RWPE2 (cell line): Measurements from ENCODE around the gene CYB561.

Experiments used
- ATAC-seq: fragments of 200-7000 bp; cut with Tn5 transposase; 3 replicates; pipeline ENCODE4 v1.9.1; 2021; ENCODE audit warnings: low read depth
- DNase-seq: peaks from one replicate; pipeline ENCODE4 v3.0.0-alpha.2; 2020; ENCODE audit warnings: low spot score
- H3K27ac ChIP-seq: fragments of 450-650 bp; 2 replicates; pipeline ENCODE4 v1.5.1; 2017; ENCODE audit warnings: mild to moderate bottlenecking; ENCODE audit not compliant: poor library complexity, severe bottlenecking
- H3K27me3 ChIP-seq: fragments of 250-450 bp; sonication (Bioruptor Pico); 2 replicates; pipeline ENCODE4 v1.5.1; 2021; ENCODE audit warnings: mild to moderate bottlenecking, moderate library complexity; ENCODE audit not compliant: insufficient read depth, poor library complexity, severe bottlenecking
- H3K36me3 ChIP-seq: fragments of 250-450 bp; sonication (Bioruptor Pico); 2 replicates; pipeline ENCODE4 v1.5.1; 2020; ENCODE audit warnings: low read depth, mild to moderate bottlenecking, moderate library complexity
- H3K4me1 ChIP-seq: fragments of 250-450 bp; sonication (Bioruptor Pico); 2 replicates; pipeline ENCODE4 v1.5.1; 2021; ENCODE audit warnings: mild to moderate bottlenecking, moderate library complexity; ENCODE audit not compliant: insufficient read depth, poor library complexity, severe bottlenecking
- H3K4me3 ChIP-seq: fragments of 250-450 bp; sonication (Bioruptor Pico); 2 replicates; pipeline ENCODE4 v1.5.1; 2021; ENCODE audit warnings: mild to moderate bottlenecking, moderate library complexity; ENCODE audit not compliant: severe bottlenecking
- H3K9me3 ChIP-seq: fragments of 250-450 bp; sonication (Bioruptor Pico); 2 replicates; pipeline ENCODE4 v1.5.1; 2021; ENCODE audit warnings: mild to moderate bottlenecking, moderate library complexity; ENCODE audit not compliant: severe bottlenecking
- TF ChIP-seq, protein P1 (sequence below): fragments of 450-650 bp; IDR thresholded peaks from one replicate; pipeline ENCODE4 v1.5.1; 2017; ENCODE audit warnings: mild to moderate bottlenecking, moderate library complexity; ENCODE audit not compliant: poor library complexity, severe bottlenecking

Gene CYB561

DNA sequence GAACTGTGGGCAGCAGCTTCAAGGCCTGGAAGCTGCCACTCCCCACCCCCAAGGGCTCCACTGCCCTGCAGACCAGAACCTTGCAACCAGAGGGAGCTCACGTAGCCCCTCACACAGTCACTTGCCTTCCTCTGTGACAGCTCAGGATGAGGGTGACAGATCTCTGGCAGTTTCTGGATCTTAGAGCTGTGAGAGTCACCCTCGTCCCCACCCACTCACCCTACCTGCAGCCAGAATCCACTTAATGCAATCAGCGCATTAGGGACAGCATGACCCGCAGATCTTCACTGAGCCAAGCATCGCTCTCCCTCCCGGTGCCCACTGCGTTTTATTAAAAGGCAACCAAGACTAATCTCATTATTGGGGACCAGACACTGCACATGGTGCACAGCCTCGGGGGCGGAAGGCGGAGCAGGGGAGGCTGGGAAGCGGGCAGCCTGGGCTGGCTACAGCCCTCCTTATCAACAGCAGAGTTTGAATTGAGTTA, 3.5 kb downstream of the CYB561 start:
- H3K27me3 ChIP-seq = no peaks in the 10 kb centered on the region
- ATAC-seq (no peak), DNase-seq (no peak)
- peaks cover 12% of the 10 kb centered on the region for H3K4me1 ChIP-seq
- no peaks in the 10 kb centered on the region for H3K9me3 ChIP-seq
- no peak overlapping the region for H3K4me3 ChIP-seq
- no peak overlapping the region for H3K27ac ChIP-seq
- no peaks in the 10 kb centered on the region for H3K36me3 ChIP-seq
- TF ChIP-seq, protein P1, sequence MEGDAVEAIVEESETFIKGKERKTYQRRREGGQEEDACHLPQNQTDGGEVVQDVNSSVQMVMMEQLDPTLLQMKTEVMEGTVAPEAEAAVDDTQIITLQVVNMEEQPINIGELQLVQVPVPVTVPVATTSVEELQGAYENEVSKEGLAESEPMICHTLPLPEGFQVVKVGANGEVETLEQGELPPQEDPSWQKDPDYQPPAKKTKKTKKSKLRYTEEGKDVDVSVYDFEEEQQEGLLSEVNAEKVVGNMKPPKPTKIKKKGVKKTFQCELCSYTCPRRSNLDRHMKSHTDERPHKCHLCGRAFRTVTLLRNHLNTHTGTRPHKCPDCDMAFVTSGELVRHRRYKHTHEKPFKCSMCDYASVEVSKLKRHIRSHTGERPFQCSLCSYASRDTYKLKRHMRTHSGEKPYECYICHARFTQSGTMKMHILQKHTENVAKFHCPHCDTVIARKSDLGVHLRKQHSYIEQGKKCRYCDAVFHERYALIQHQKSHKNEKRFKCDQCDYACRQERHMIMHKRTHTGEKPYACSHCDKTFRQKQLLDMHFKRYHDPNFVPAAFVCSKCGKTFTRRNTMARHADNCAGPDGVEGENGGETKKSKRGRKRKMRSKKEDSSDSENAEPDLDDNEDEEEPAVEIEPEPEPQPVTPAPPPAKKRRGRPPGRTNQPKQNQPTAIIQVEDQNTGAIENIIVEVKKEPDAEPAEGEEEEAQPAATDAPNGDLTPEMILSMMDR = no peak

DNA sequence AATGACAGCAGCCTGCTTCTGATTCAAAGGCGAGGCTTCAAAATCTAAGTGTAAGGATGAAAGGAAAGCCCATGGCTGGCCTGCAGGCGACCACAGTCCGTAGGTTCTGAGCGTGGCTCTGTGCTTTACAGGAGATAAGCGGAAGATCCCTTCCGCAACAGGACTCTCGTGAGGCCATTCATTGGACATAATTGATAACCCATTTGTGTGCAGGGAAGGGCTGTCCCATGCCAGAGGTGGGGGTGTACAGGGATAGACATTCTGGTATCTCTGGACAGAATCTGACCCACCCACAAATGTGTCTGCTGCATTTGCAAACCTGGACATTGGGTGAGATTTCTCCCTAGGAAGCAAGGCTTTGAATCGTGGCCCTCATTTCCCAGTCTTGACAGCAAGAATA, 4.0 kb downstream of the CYB561 start:
- Histone ChIP-seq H3K36me3 (peaks cover 2% of the 10 kb centered on the region), H3K4me3 (no peak overlapping the region), H3K27me3 (no peaks in the 10 kb centered on the region), H3K9me3 (no peaks in the 10 kb centered on the region), H3K27ac (no peak overlapping the region), H3K4me1 (peaks cover 8% of the 10 kb centered on the region)
- DNase-seq (no peak), ATAC-seq (no peak)
- TF ChIP-seq, protein P1 = no peak

DNA sequence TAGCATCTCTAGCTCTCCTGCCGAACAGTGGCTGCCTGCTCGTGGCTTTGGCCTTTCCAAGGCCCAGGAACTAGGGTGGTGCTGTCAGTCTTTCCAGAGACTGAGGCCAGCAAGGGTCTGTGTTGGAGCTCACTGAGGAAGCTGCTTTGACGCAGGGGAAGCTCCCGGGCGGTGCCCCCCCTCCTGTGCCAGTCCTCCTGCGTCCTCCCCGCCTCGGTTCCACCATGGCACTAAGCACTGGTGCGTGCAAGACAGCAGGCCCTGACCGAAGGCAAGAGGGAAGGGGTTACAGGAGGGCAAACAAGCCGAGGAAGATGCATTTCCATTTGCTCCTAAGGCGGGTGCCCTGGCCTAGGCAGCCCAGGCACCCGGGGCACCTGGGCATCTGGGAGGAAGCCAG, 4.5 kb downstream of the CYB561 start:
- DNase-seq (no peak), ATAC-seq (no peak)
- Histone ChIP-seq H3K4me3 (no peak overlapping the region), H3K9me3 (no peaks in the 10 kb centered on the region), H3K27me3 (no peaks in the 10 kb centered on the region), H3K36me3 (peaks cover 6% of the 10 kb centered on the region), H3K4me1 (peaks cover 4% of the 10 kb centered on the region), H3K27ac (no peak overlapping the region)
- TF ChIP-seq, protein P1 = no peak

DNA sequence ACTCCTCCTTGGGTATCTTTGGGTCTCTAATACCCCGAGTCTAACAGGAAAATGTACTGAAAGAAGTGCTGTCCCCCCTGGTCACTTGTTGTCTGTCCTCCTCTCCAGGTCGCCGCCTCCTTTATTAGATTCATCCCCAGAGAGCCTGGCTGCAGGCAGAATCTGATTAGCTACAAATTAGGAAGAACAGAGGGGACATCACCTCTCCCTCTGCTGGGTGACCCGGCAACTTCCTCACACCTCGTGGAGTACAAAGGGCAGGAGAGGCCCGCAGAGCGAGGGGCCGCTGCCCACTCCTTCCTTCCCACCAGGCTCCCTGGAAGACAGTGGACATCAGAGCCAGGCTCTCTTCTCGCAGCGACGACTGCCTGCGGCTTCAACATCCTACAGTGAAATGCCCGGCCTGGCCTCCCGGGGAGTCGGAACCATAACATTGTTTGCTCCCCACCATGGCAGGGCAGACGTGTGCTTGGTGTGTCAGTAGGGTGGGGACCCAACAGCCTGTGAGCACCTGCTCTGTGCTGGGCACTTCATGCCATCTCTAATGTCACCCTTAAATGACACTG, 5.3 kb downstream of the CYB561 start:
- Histone ChIP-seq H3K27ac (no peak overlapping the region), H3K4me3 (no peak overlapping the region), H3K27me3 (no peaks in the 10 kb centered on the region), H3K36me3 (peaks cover 15% of the 10 kb centered on the region), H3K9me3 (no peaks in the 10 kb centered on the region), H3K4me1 (peaks cover 6% of the 10 kb centered on the region)
- no peak for DNase-seq
- TF ChIP-seq, protein P1 = no peak
- no peak for ATAC-seq

DNA sequence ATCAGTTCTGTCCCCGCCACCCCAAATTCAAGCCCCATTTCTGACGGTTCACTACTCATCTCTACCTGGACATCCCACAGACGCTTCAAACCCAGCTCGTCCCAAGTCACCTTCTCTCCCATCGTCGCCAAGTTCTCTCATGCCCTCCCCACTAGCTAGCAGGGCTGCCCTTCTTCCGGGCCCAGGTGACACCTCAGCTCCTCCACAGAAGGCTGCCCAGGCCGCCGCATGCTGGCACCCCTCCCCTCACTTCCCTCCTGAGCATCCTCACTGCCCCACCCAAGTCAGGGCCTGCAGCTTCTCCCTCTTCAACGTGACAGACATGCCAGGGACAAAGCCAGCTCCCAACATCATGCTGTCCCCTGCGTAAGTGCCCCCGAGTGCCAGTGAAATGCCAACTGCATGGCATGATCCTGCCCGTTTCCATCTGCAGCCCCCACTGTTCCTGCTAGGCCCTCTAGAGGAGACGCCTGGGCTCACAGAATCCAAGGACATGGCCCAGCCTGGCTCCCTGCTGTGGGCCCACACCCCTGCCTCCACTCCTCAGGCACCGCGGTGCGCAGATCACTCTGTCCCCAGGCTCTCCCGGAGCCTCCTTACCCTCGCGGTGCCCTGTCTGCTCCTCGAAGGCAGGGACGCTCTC, 5.9 kb downstream of the CYB561 start:
- no peak for DNase-seq
- no peaks in the 10 kb centered on the region for H3K9me3 ChIP-seq
- H3K4me1 ChIP-seq = peaks cover 12% of the 10 kb centered on the region
- H3K27me3 ChIP-seq = no peaks in the 10 kb centered on the region
- no peak overlapping the region for H3K4me3 ChIP-seq
- H3K36me3 ChIP-seq = peaks cover 21% of the 10 kb centered on the region
- TF ChIP-seq, protein P1 = no peak
- H3K27ac ChIP-seq = no peak overlapping the region
- no peak for ATAC-seq
